ENCODE data around the gene ABCA9.
"Not testable (repeated sequence)": the region's sequence is repeated elsewhere in the genome, so short reads cannot be mapped to it uniquely, and the experiment has no call there.

Gene ABCA9

DNA sequence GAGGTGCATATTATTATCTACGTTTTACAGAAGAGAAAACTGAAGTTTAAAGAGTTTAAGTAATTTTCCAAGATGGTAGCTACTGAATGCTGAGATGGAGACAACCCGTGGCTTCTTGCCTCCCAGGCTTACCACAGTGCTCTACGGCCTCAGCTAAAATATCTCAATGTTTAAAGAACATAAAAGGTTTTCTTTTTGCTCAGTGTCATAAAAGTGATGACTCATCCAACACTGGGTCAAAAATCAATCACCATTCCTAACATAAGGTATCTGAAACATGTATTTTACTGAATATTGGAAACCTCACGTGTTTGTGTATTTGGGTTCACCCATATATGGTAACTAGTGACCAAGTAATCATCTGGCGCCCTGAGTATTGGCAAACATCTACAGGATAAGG lies 18.4 kb downstream of the ABCA9 start:
- DNase-seq (ENCODE audit: low read depth) = no peak

DNA sequence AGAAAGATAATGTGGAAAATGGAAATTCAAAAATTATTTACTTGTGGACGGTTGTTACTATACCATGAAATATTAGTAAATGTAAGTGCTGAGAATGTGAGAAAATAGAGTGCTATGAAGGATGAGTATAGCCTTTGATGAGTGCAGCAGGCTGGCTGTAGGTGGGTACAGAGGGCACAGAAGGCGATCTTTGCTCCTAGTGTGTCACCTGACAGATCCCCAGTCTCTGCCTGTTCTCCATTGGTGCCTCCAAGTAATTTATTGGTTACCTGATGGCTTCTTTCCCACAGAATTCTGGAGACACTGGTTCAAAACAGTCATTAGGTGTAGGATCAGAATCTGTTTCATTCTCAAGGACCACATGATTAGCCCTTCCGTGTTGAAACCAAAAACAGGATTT lies 28.9 kb downstream of the ABCA9 start:
- no peak for DNase-seq (ENCODE audit: low read depth)

GRCh38 chr17:69030169-69030568 lies 30.6 kb downstream of the ABCA9 start:
- no peak for DNase-seq (ENCODE audit: low read depth)

- no peak for DNase-seq (ENCODE audit: low read depth)
These were observed 42.0 kb downstream of the ABCA9 start for GRCh38 chr17:69018687-69019086.

DNA sequence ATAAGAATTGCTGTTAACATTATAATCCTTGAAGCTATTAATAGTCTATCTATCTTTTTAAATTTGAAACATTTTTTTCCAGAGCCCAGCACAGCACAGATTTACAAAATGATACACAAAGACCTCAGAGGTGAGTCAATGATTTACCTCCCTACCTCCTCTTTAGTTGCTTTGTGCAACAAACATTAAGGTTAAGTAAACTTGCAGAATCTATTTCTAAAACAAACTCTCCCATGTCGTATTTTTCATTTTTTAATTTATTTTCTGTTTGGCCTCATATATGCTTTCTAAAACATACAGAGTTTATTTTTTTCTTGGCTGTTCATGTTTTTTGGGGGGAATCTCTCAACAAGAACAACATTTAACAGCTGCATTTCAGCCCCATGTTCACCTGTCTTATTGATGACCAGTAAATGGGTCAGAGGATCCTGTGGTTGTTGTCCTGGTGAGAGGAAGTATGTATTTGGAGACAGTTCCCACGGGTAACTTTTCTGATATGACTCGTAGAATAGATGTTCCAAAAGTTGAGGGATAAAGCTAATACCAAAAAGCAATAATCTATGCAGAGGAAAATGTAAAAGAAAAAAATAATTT lies 42.6 kb downstream of the ABCA9 start:
- no peak for DNase-seq (ENCODE audit: low read depth)

DNA sequence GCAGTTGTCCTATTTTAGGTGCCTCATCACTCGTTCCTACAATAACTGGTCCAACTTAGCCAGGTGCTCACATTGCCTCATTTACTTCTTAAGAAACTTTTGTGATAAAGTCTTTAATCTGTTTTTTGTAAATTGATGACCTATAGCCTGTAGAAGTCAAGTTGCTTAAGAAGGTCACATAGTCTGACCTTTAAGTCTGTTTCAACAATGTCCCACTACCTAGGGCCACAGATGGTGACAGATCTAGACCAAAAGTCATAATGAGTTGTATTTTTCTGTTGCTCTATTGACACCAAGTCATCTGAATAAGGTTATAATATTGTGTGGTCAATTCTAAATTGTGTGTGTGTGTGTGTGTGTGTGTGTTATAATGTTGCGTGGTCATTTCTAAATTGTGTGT lies 45.1 kb downstream of the ABCA9 start:
- no peak for DNase-seq (ENCODE audit: low read depth)

GRCh38 chr17:69012895-69013805 lies 47.6 kb downstream of the ABCA9 start:
- DNase-seq (ENCODE audit: low read depth) = no peak

- no peak for DNase-seq (ENCODE audit: low read depth)
These were observed 50.8 kb downstream of the ABCA9 start for GRCh38 chr17:69009930-69010329.

DNA sequence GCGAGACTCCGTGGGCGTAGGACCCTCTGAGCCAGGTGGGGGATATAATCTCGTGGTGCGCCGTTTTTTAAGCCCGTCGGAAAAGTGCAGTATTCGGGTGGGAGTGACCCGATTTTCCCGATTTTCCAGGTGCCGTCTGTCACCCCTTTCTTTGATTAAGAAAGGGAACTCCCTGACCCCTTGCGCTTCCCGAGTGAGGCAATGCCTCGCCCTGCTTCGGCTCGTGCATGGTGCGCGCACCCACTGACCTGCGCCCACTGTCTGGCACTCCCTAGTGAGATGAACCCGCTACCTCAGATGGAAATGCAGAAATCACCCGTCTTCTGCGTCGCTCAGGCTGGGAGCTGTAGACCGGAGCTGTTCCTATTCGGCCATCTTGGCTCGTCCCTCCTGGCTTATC lies 56.0 kb downstream of the ABCA9 start:
- not testable (repeated sequence) for DNase-seq (ENCODE audit: low read depth)

DNA sequence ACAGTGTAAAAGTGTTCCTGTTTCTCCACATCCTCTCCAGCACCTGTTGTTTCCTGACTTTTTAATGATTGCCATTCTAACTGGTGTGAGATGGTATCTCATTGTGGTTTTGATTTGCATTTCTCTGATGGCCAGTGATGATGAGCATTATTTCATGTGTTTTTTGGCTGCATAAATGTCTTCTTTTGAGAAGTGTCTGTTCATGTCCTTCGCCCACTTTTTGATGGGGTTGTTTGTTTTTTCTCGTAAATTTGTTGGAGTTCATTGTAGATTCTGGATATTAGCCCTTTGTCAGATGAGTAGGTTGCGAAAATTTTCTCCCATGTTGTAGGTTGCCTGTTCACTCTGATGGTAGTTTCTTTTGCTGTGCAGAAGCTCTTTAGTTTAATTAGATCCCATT lies 61.0 kb downstream of the ABCA9 start:
- DNase-seq (ENCODE audit: low read depth) = not testable (repeated sequence)

DNA sequence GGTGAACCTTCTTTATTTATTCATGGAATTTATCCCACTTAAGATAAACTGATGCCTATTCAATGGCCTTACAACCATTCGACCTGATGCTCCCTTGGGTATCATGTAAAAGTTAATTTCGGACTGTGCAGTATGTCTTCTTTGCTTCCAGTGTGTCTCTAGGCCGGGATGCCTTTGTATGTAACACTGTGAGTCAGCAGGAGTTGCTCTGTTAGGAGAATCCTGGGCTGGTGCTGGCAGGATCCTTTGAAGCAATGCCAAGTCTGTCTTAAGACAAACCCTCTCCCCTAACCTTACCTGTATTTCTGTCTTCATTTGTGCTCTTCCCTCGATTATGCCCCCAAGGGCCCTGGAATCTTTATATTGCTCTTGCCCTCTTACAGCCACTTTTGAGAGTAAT lies 67.6 kb downstream of the ABCA9 start:
- peak; percentile 24 for DNase-seq (ENCODE audit: low read depth)

GRCh38 chr17:68987966-68988365 lies 72.8 kb downstream of the ABCA9 start:
- DNase-seq (ENCODE audit: low read depth) = no peak

DNA sequence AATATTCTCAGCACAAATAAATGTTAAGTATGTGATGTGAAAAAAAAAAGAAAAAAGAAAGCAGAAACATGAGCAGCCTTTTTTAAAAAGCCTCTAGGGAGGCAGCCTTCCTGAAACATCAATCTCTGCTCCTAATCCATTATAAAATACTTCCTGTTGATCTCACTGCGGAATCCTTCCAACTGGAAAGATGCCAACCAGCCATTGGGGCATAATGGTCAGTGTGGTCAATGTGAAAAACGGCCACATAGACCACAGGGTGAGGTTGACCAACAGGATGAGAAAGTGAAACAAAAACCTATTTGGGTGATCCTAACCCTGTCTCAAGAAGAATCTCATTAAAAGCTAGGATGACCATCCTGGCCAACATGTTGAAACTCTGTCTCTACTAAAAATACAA lies 79.4 kb downstream of the ABCA9 start:
- peak; percentile 89 for DNase-seq (ENCODE audit: low read depth)

GRCh38 chr17:68973098-68973846 lies 87.5 kb downstream of the ABCA9 start:
- no peak for DNase-seq (ENCODE audit: low read depth)

- DNase-seq (ENCODE audit: low read depth) = peak; percentile 34
These were observed 88.5 kb downstream of the ABCA9 start for GRCh38 chr17:68972119-68972704.

DNA sequence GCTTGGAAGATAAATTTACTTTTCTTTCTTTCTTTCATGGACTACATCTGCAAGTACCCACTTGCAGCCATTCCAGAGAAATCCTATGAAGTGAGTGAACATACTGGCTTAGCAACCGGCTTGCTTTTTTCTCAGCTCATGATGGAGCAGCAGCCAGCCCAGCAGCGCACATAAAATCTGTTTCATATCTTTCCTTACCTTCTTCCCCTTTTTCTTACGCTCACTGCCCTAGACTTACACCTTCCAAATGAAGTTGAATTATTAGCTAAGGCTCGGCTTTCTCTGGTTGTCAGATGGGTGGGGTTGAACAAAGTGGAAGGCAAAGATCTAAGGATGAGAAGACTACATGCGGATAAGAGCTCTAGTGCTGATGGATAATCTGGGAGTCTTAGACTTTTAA lies 91.6 kb downstream of the ABCA9 start:
- no peak for DNase-seq (ENCODE audit: low read depth)

GRCh38 chr17:68963958-68964357 lies 96.8 kb downstream of the ABCA9 start:
- DNase-seq (ENCODE audit: low read depth) = no peak

- DNase-seq (ENCODE audit: low read depth) = no peak
These were observed 99.4 kb downstream of the ABCA9 start for GRCh38 chr17:68961214-68961882.

GRCh38 chr17:68959117-68959516 lies 101.6 kb downstream of the ABCA9 start:
- not testable (repeated sequence) for DNase-seq (ENCODE audit: low read depth)

DNA sequence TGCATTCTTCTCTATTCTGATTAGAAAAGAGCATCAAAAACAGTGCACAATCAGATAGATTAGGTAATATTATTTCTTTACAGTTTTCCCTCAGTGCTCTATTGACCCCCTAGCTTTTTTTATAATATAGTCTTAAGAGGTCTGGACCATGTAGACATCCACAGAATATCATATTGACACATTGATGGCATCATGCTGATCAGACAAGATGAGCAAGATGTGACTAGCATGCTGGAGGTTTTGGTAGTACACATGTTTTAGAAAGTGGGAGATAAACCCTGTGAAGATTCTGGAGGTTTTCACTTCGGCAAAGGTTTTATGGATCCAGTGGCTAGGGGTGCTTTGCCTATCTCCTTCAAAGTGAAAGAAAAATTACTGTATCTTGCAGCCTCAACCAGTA lies 102.8 kb downstream of the ABCA9 start:
- DNase-seq (ENCODE audit: low read depth) = no peak

- peak; percentile 86 for DNase-seq (ENCODE audit: low read depth)
These were observed 105.4 kb downstream of the ABCA9 start, which contains the start of gene ABCA8 for GRCh38 chr17:68955181-68955841. TSS of gene ABCA8 (minus strand) at chr17:68955392. CDS start at chr17:68942034, 13,358 bp downstream.

Measured in fibroblast of gingiva (primary cell).